Endothelial cell of umbilical vein (primary cell): Measurements from ENCODE around the gene ONECUT2. TPM values are rescaled to one million over a fixed set of nuclear protein-coding genes. Genes with fewer than 3 reads are reported as not detected.

Experiments
- BruUV-seq: library from RNA; stranded (reverse); fragments of 400-500 nt; replicated peaks from 2 replicates; lab custom pipeline; 2021; lab: Mats Ljungman, UMichigan
- CTCF ChIA-PET: fragments of 300-600, 350-600 bp; sonication (Branson Sonifier 250); formaldehyde crosslinking; loops from one replicate; lab custom pipeline; 2021; ENCODE audit warnings: antibody characterized with exemption, inconsistent platforms; lab: Charles Lee
- POLR2A ChIA-PET: fragments of 300-600, 350-600 bp; sonication (Branson Sonifier 250); formaldehyde crosslinking; loops from one replicate; lab custom pipeline; 2021; ENCODE audit warnings: antibody characterized with exemption, inconsistent platforms; lab: Charles Lee
- DNase-seq: peaks from one replicate; pipeline ENCODE4 v3.0.0-alpha.2; 2011; ENCODE audit warnings: low read depth, low spot score
- FAIRE-seq: peaks from 2 replicates; lab custom pipeline; 2011; peaks lifted over from hg19 to GRCh38; lab: Jason Lieb, UNC
- H2AFZ ChIP-seq: 2 replicates; pipeline ENCODE4 v1.6.0; 2012; ENCODE audit warnings: low read depth, low read length, control low read depth, inconsistent platforms
- H3K27ac ChIP-seq: 2 replicates; pipeline ENCODE4 v1.5.1; 2011; ENCODE audit warnings: low read depth, mild to moderate bottlenecking, control low read depth, low read length, moderate library complexity; ENCODE audit not compliant: insufficient read depth
- H3K27me3 ChIP-seq, 2 experiments: 2 replicates each; pipeline versions ENCODE4 v1.6.0 to v1.6.1; 2011; ENCODE audit warnings: low read length in 2 of 2, mixed read lengths in 1 of 2; ENCODE audit not compliant: control insufficient read depth in 2 of 2, insufficient read depth in 2 of 2
- H3K36me3 ChIP-seq, 2 experiments: 2 replicates in 1 of 2; 3 replicates in 1 of 2; pipeline ENCODE4 v1.5.1; 2011; ENCODE audit warnings: low read length in 2 of 2, mild to moderate bottlenecking in 1 of 2, moderate library complexity in 1 of 2; ENCODE audit not compliant: control insufficient read depth in 2 of 2, insufficient read depth in 2 of 2; ENCODE audit errors: extremely low read depth in 1 of 2
- H3K4me1 ChIP-seq: 3 replicates; pipeline ENCODE4 v1.5.1; 2011; ENCODE audit warnings: mild to moderate bottlenecking, low read length; ENCODE audit not compliant: control insufficient read depth, insufficient read depth; ENCODE audit errors: extremely low read depth
- H3K4me2 ChIP-seq: 2 replicates; pipeline ENCODE4 v1.6.1; 2011; ENCODE audit warnings: low read length, control low read depth, mixed read lengths; ENCODE audit not compliant: insufficient read depth
- H3K4me3 ChIP-seq, 3 experiments: fragments of 200-600 bp in 1 of 3; sonication (generic), shearing (Covaris generic) in 1 of 3; replicated peaks in 1 of 3; 2 replicates each; pipeline ENCODE4 v1.5.1; 2011 to 2016; ENCODE audit warnings: control low read depth in 3 of 3, low read length in 3 of 3, mild to moderate bottlenecking in 2 of 3, inconsistent platforms in 1 of 3, low read depth in 1 of 3, moderate library complexity in 1 of 3; ENCODE audit not compliant: insufficient read depth in 1 of 3
- H3K79me2 ChIP-seq: 2 replicates; pipeline ENCODE4 v1.6.0; 2012; ENCODE audit warnings: low read length, inconsistent platforms; ENCODE audit not compliant: control insufficient read depth, insufficient read depth
- H3K9ac ChIP-seq: replicated peaks from 2 replicates; pipeline ENCODE3; 2011; ENCODE audit warnings: low read length, control low read depth; ENCODE audit not compliant: insufficient read depth; ENCODE audit errors: extremely low read depth
- H3K9me1 ChIP-seq: replicated peaks from 3 replicates; pipeline ENCODE4 v1.6.0; 2011; ENCODE audit warnings: mild to moderate bottlenecking, low read length; ENCODE audit not compliant: control insufficient read depth, insufficient read depth; ENCODE audit errors: extremely low read depth
- H3K9me3 ChIP-seq: replicated peaks from 2 replicates; pipeline ENCODE4 v1.5.1; 2012; ENCODE audit warnings: low read length, inconsistent platforms; ENCODE audit not compliant: control insufficient read depth, insufficient read depth
- H4K20me1 ChIP-seq: replicated peaks from 2 replicates; pipeline ENCODE3; 2011; ENCODE audit warnings: mild to moderate bottlenecking, low read length; ENCODE audit not compliant: control insufficient read depth, insufficient read depth; ENCODE audit errors: extremely low read depth
- EZH2 ChIP-seq: IDR thresholded peaks from 2 replicates; pipeline ENCODE4 v1.6.1; 2012; ENCODE audit warnings: borderline replicate concordance, low read depth, mild to moderate bottlenecking, moderate library complexity, low read length, inconsistent platforms; ENCODE audit not compliant: severe bottlenecking
- FOS ChIP-seq: IDR thresholded peaks from 2 replicates; pipeline ENCODE4 v1.6.1; 2011; ENCODE audit warnings: mild to moderate bottlenecking, low read length, moderate library complexity, borderline replicate concordance; ENCODE audit not compliant: insufficient read depth
- GATA2 ChIP-seq: IDR thresholded peaks from 2 replicates; pipeline ENCODE4 v1.7.0; 2011; ENCODE audit warnings: low read depth, mild to moderate bottlenecking, moderate library complexity, mixed read lengths, low read length; ENCODE audit not compliant: insufficient read length, insufficient read depth
- JUN ChIP-seq: IDR thresholded peaks from 2 replicates; pipeline ENCODE4 v1.6.1; 2011; ENCODE audit warnings: borderline replicate concordance, low read depth; ENCODE audit not compliant: insufficient read length, insufficient read depth
- MYC ChIP-seq: IDR thresholded peaks from one replicate; pipeline ENCODE4 v1.6.1; 2011; ENCODE audit warnings: mild to moderate bottlenecking, low read depth, low read length
- POLR2A ChIP-seq: IDR thresholded peaks from 2 replicates; pipeline ENCODE4 v1.6.1; 2012; ENCODE audit warnings: low read depth, mild to moderate bottlenecking, control low read depth, low read length
- POLR2AphosphoS5 ChIP-seq: IDR thresholded peaks from 2 replicates; pipeline ENCODE4 v1.6.1; 2012; ENCODE audit warnings: low read depth, mild to moderate bottlenecking, control low read depth, low read length, moderate library complexity; ENCODE audit not compliant: insufficient read depth
- dilution Hi-C: fragments of 300-500 bp; cut with MboI; formaldehyde crosslinking; loops from one replicate; pipeline ENCODE4 v1.15.0; 2019; ENCODE audit warnings: low sequenced_read_pairs; ENCODE audit not compliant: extremely low pct_ligation_motif_present
- intact Hi-C: fragments of 100-400 bp; cut with micrococcal nuclease; formaldehyde crosslinking; loops from one replicate; pipeline ENCODE4 v1.10.0; 2022
- polyA plus RNA-seq, 4 experiments: library from polyadenylated mRNA; depleted of rRNA in 3 of 4; stranded (reverse) in 3 of 4; unstranded in 1 of 4; fragments of >200 nt; gene quantifications; 2 replicates each; pipeline versions ENCODE4 v1.2.1 to v1.2.3, GENCODE V29; 2011 to 2012; ENCODE audit warnings: missing spikeins in 1 of 4
- total RNA-seq: library from RNA; stranded (reverse); gene quantifications from 2 replicates; pipeline ENCODE4 v1.2.3, GENCODE V29; 2021
- TF ChIP-seq, protein P1 (sequence below): IDR thresholded peaks from 2 replicates; pipeline ENCODE4 v1.6.1; 2011; ENCODE audit not compliant: insufficient read depth, insufficient read length
- TF ChIP-seq, protein P2 (sequence below), 2 donors: IDR thresholded peaks; 1 replicate in 1 of 2; 2 replicates in 1 of 2; pipeline ENCODE4 v1.5.1; 2011; ENCODE audit warnings: low read length in 2 of 2, mild to moderate bottlenecking in 2 of 2, moderate library complexity in 2 of 2, control low read depth in 1 of 2, inconsistent platforms in 1 of 2, low read depth in 1 of 2; ENCODE audit not compliant: insufficient read depth in 1 of 2; ENCODE audit errors: extremely low read depth in 1 of 2

Gene ONECUT2
- total and polyA plus RNA-seq, 2 donors (not counting 3 experiments of a cell fraction or from before 2014, with no cell fraction given), result 0.01 to 0.62 TPM

DNA sequence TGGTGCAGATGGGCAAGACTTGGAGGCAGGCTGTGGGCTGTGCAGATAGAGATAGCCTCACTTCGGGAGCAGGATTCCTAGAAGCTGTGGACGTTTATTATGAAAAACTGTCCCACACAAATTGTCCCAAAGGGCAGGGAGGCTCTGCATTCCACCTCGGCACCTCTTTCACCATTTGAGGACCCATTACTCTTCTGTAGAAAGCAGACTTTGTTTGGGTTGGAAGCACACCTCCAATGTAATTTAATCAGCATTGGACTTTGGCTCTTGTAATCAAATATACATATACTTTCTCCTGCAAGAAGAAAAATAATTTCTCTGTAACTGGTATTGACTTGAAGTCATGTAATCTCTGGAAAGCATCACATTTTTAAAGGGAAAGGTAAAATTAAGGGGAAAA, 8.5 kb downstream of the ONECUT2 start:
- CTCF ChIA-PET, result no interaction called here
- BruUV-seq, result no TSS peak

More for the DNA sequence above, 8.5 kb downstream of the ONECUT2 start:
- no peaks in the 10 kb centered on the region for H3K9me1 ChIP-seq
- no peak overlapping the region for H3K9ac ChIP-seq
- H3K4me3 ChIP-seq, result no peak overlapping the region
- no peak overlapping the region for H3K4me2 ChIP-seq
- peaks cover 56 to 66% of the 10 kb centered on the region in 2 experiments for H3K27me3 ChIP-seq
- H3K27ac ChIP-seq, result no peak overlapping the region
- H3K79me2 ChIP-seq, result no peaks in the 10 kb centered on the region
- FAIRE-seq, result no peak
- H3K4me1 ChIP-seq, result no peaks in the 10 kb centered on the region
- intact Hi-C loops (loop anchor here (2.0 kb wide), 1 partner anchor 741 kb away; no protein-coding TSS in a partner anchor), dilution Hi-C loops (no loop called here)
- POLR2A ChIA-PET, result no interaction called here
- no peaks in the 10 kb centered on the region for H3K9me3 ChIP-seq
- no peak for TF ChIP-seq JUN
- no peak for TF ChIP-seq POLR2AphosphoS5
- TF ChIP-seq MYC, result no peak
- TF ChIP-seq, protein P1, sequence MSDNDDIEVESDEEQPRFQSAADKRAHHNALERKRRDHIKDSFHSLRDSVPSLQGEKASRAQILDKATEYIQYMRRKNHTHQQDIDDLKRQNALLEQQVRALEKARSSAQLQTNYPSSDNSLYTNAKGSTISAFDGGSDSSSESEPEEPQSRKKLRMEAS, result no peak
- TF ChIP-seq, protein P2, sequence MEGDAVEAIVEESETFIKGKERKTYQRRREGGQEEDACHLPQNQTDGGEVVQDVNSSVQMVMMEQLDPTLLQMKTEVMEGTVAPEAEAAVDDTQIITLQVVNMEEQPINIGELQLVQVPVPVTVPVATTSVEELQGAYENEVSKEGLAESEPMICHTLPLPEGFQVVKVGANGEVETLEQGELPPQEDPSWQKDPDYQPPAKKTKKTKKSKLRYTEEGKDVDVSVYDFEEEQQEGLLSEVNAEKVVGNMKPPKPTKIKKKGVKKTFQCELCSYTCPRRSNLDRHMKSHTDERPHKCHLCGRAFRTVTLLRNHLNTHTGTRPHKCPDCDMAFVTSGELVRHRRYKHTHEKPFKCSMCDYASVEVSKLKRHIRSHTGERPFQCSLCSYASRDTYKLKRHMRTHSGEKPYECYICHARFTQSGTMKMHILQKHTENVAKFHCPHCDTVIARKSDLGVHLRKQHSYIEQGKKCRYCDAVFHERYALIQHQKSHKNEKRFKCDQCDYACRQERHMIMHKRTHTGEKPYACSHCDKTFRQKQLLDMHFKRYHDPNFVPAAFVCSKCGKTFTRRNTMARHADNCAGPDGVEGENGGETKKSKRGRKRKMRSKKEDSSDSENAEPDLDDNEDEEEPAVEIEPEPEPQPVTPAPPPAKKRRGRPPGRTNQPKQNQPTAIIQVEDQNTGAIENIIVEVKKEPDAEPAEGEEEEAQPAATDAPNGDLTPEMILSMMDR (IDR thresholded peaks at IDR 0.05; ENCODE audit: extremely low read depth in 1 of 2, insufficient read depth in 1 of 2, low read depth in 1 of 2, low read length in 2 of 2), result no peak
- TF ChIP-seq FOS, result no peak
- TF ChIP-seq POLR2A, result no peak
- no peak for TF ChIP-seq GATA2
- no peak for TF ChIP-seq EZH2
- H3K36me3 ChIP-seq, result no peaks in the 10 kb centered on the region
- no peak overlapping the region for H2AFZ ChIP-seq
- no peak for DNase-seq
- H4K20me1 ChIP-seq, result no peaks in the 10 kb centered on the region
